B cell (primary cell): ENCODE results near the gene PKD2L2.

ENCODE experiments used
- CTCF ChIP-seq: fragments of 200-600 bp; IDR thresholded peaks from one replicate; pipeline ENCODE4 v1.8.0; 2022; ENCODE audit warnings: antibody characterized with exemption, mild to moderate bottlenecking
- EZH2 ChIP-seq: IDR thresholded peaks from 2 replicates; pipeline ENCODE4 v1.6.1; 2012; ENCODE audit warnings: borderline replicate concordance, low read depth, mild to moderate bottlenecking, moderate library complexity, low read length; ENCODE audit not compliant: insufficient read depth, poor library complexity, severe bottlenecking

GRCh38 chr5:137921931-137922330, 32.7 kb downstream of the PKD2L2 start:
- TF ChIP-seq CTCF (no peak), EZH2 (no peak)
